Ishikawa (cell line): ENCODE measurements around the gene ADAT2.

Source experiments
- CEBPB ChIP-seq: IDR thresholded peaks from 2 replicates; pipeline ENCODE4 v1.6.1; 2012
- CREB1 ChIP-seq: IDR thresholded peaks from 2 replicates; pipeline ENCODE4 v1.6.1; 2012; ENCODE audit warnings: low read depth
- EGR1 ChIP-seq: IDR thresholded peaks from 2 replicates; pipeline ENCODE4 v1.6.1; 2012
- EP300 ChIP-seq: IDR thresholded peaks from 2 replicates; pipeline ENCODE4 v1.6.1; 2012; ENCODE audit warnings: borderline replicate concordance
- FOXM1 ChIP-seq: IDR thresholded peaks from 2 replicates; pipeline ENCODE4 v1.6.1; 2012; ENCODE audit warnings: low read depth, borderline replicate concordance
- NFIC ChIP-seq: IDR thresholded peaks from 2 replicates; pipeline ENCODE4 v1.6.1; 2012
- RAD21 ChIP-seq: IDR thresholded peaks from 2 replicates; pipeline ENCODE4 v1.6.1; 2012; ENCODE audit warnings: low read depth
- TAF1 ChIP-seq: IDR thresholded peaks from 2 replicates; pipeline ENCODE4 v1.6.1; 2012; ENCODE audit warnings: low read depth, mild to moderate bottlenecking
- TCF12 ChIP-seq: IDR thresholded peaks from 2 replicates; pipeline ENCODE4 v1.6.1; 2012; ENCODE audit warnings: low read depth
- TEAD4 ChIP-seq: IDR thresholded peaks from 2 replicates; pipeline ENCODE4 v1.6.1; 2012
- USF1 ChIP-seq: IDR thresholded peaks from 2 replicates; pipeline ENCODE4 v1.6.1; 2012
- YY1 ChIP-seq: IDR thresholded peaks from 2 replicates; pipeline ENCODE4 v1.6.1; 2012; ENCODE audit warnings: low read depth
- TF ChIP-seq, protein P1 (sequence below): IDR thresholded peaks from 2 replicates; pipeline ENCODE4 v1.6.1; 2012; ENCODE audit warnings: low read depth, mild to moderate bottlenecking
- TF ChIP-seq, protein P2 (sequence below): IDR thresholded peaks from 2 replicates; pipeline ENCODE4 v1.6.1; 2012

DNA sequence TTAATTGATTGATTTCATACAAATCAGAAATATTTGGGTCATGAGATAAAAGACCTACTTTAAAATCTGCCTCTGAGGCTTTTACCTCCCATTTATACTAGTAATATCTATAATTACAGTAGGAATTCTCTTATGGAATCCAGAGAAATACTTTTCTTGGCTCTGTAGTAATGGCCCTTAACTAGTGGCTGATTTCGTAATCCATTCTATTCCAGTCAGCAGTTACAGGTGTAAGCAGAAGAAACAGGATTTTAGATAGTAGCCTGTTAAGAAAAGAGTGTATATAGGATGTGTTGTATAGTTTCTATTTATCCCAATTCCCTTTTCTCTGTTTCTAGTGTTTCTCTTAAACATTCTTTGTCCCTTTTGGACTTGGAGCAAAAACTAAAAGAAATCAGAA is 21.3 kb upstream of the ADAT2 start:
- TF ChIP-seq, protein P1, sequence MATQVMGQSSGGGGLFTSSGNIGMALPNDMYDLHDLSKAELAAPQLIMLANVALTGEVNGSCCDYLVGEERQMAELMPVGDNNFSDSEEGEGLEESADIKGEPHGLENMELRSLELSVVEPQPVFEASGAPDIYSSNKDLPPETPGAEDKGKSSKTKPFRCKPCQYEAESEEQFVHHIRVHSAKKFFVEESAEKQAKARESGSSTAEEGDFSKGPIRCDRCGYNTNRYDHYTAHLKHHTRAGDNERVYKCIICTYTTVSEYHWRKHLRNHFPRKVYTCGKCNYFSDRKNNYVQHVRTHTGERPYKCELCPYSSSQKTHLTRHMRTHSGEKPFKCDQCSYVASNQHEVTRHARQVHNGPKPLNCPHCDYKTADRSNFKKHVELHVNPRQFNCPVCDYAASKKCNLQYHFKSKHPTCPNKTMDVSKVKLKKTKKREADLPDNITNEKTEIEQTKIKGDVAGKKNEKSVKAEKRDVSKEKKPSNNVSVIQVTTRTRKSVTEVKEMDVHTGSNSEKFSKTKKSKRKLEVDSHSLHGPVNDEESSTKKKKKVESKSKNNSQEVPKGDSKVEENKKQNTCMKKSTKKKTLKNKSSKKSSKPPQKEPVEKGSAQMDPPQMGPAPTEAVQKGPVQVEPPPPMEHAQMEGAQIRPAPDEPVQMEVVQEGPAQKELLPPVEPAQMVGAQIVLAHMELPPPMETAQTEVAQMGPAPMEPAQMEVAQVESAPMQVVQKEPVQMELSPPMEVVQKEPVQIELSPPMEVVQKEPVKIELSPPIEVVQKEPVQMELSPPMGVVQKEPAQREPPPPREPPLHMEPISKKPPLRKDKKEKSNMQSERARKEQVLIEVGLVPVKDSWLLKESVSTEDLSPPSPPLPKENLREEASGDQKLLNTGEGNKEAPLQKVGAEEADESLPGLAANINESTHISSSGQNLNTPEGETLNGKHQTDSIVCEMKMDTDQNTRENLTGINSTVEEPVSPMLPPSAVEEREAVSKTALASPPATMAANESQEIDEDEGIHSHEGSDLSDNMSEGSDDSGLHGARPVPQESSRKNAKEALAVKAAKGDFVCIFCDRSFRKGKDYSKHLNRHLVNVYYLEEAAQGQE, result no peak
- TF ChIP-seq TAF1 (no peak), CREB1 (no peak), NFIC (no peak), EP300 (no peak), USF1 (no peak), EGR1 (no peak), RAD21 (no peak), TEAD4 (no peak), YY1 (no peak), FOXM1 (no peak), CEBPB (no peak), TCF12 (no peak)
- TF ChIP-seq, protein P2, sequence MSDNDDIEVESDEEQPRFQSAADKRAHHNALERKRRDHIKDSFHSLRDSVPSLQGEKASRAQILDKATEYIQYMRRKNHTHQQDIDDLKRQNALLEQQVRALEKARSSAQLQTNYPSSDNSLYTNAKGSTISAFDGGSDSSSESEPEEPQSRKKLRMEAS, result no peak
